Keratinocyte (primary cell): ENCODE results near the gene AKNA.

ENCODE experiments used
- CTCF ChIP-seq, 3 experiments: IDR thresholded peaks in 1 of 3; conservative IDR thresholded peaks in 1 of 3; optimal IDR thresholded peaks in 1 of 3; 2 replicates in 2 of 3; 3 replicates in 1 of 3; pipeline versions ENCODE3 to v1.5.1; 2011; ENCODE audit warnings: low read length in 3 of 3, mild to moderate bottlenecking in 3 of 3, moderate library complexity in 2 of 3, control low read depth in 1 of 3, inconsistent platforms in 1 of 3; ENCODE audit not compliant: insufficient read depth in 2 of 3; ENCODE audit errors: extremely low read depth in 1 of 3
- EZH2 ChIP-seq: IDR thresholded peaks from one replicate; pipeline ENCODE4 v1.6.1; 2012; ENCODE audit warnings: inconsistent platforms, mild to moderate bottlenecking, low read length, moderate library complexity

DNA sequence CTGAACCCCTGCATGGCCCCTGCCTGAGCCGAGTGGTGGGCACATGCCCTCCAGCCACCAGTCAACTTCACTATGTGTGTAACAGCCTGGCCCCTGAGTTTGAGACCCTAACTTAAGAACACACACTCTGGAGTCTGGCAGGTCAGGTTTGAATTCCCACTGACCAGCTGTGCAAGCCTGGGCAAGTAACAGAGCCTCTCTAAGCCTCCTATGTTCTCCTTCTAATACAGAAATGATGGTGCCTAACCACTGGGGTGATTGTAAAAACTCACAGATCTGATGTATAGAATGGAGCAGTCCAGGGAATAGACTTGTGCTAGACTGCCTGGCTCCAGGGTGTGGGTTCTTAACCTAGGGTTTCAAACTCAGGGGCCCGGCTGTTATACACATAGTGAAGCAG, 16.7 kb upstream of the AKNA start:
- no peak for TF ChIP-seq CTCF (optimal IDR thresholded peaks at IDR 0.05 in 1 of 3, IDR thresholded peaks at IDR 0.05 in 1 of 3, conservative IDR thresholded peaks at IDR 0.05 in 1 of 3; ENCODE audit: extremely low read depth in 1 of 3, insufficient read depth in 2 of 3, low read length in 3 of 3)
- TF ChIP-seq EZH2, result no peak
